ENCODE measurements around the gene NOB1.
"Not testable (repeated sequence)": the region's sequence is repeated elsewhere in the genome, so short reads cannot be mapped to it uniquely, and the experiment has no call there.

Gene NOB1

GRCh38 chr16:69754469-69755310 is at the start of gene NOB1:
Gene NOB1 (minus strand): TSS chr16:69754926. CDS start chr16:69754910, 16 bp downstream.
- peak; percentile 97 for DNase-seq (ENCODE audit: low spot score)

- DNase-seq (ENCODE audit: low spot score), result no peak
Observed at GRCh38 chr16:69804297-69804696, 49.6 kb upstream of the NOB1 start.

- DNase-seq (ENCODE audit: low spot score), result no peak
Observed at GRCh38 chr16:69799611-69800031, 44.9 kb upstream of the NOB1 start.

- DNase-seq (ENCODE audit: low spot score), result no peak
Observed at GRCh38 chr16:69798466-69798865, 43.7 kb upstream of the NOB1 start.

- peak; percentile 90 for DNase-seq (ENCODE audit: low spot score)
Observed at GRCh38 chr16:69796285-69797118, 41.8 kb upstream of the NOB1 start.

- no peak for DNase-seq (ENCODE audit: low spot score)
Observed at GRCh38 chr16:69794486-69794885, 39.8 kb upstream of the NOB1 start.

- DNase-seq (ENCODE audit: low spot score), result no peak
Observed at GRCh38 chr16:69793526-69793925, 38.8 kb upstream of the NOB1 start.

GRCh38 chr16:69791391-69791847 is 36.7 kb upstream of the NOB1 start:
- DNase-seq (ENCODE audit: low spot score), result not testable (repeated sequence)

GRCh38 chr16:69787883-69788282 is 33.2 kb upstream of the NOB1 start:
- no peak for DNase-seq (ENCODE audit: low spot score)

- DNase-seq (ENCODE audit: low spot score), result no peak
Observed at GRCh38 chr16:69784586-69784985, 29.9 kb upstream of the NOB1 start.

- DNase-seq (ENCODE audit: low spot score), result no peak
Observed at GRCh38 chr16:69781118-69781517, 26.4 kb upstream of the NOB1 start.

- DNase-seq (ENCODE audit: low spot score), result no peak
Observed at GRCh38 chr16:69779724-69780123, 25.0 kb upstream of the NOB1 start.

- DNase-seq (ENCODE audit: low spot score), result no peak
Observed at GRCh38 chr16:69775563-69775962, 20.8 kb upstream of the NOB1 start.

- DNase-seq (ENCODE audit: low spot score), result no peak
Observed at GRCh38 chr16:69773260-69773947, 18.7 kb upstream of the NOB1 start.

- DNase-seq (ENCODE audit: low spot score), result no peak
Observed at GRCh38 chr16:69771651-69771967, 16.9 kb upstream of the NOB1 start.

GRCh38 chr16:69769404-69769803 is 14.7 kb upstream of the NOB1 start:
- no peak for DNase-seq (ENCODE audit: low spot score)

- DNase-seq (ENCODE audit: low spot score), result no peak
Observed at GRCh38 chr16:69768666-69769065, 13.9 kb upstream of the NOB1 start.

GRCh38 chr16:69767459-69768229 is 12.9 kb upstream of the NOB1 start:
- no peak for DNase-seq (ENCODE audit: low spot score)

GRCh38 chr16:69763599-69763942 is 8.8 kb upstream of the NOB1 start:
- DNase-seq (ENCODE audit: low spot score), result no peak

- DNase-seq (ENCODE audit: low spot score), result peak; percentile 19
Observed at GRCh38 chr16:69762814-69763598, 8.3 kb upstream of the NOB1 start.

All from cerebellar cortex (tissue), 1 donor.